ENCODE data around the gene IL1RAPL2. TPM values are rescaled to one million over a fixed set of nuclear protein-coding genes. Genes with fewer than 3 reads are reported as not detected.

IL1RAPL2 gene
- total and polyA plus RNA-seq, 2 donors (not counting 1 experiment from before 2014, with no cell fraction given), result not detected

DNA sequence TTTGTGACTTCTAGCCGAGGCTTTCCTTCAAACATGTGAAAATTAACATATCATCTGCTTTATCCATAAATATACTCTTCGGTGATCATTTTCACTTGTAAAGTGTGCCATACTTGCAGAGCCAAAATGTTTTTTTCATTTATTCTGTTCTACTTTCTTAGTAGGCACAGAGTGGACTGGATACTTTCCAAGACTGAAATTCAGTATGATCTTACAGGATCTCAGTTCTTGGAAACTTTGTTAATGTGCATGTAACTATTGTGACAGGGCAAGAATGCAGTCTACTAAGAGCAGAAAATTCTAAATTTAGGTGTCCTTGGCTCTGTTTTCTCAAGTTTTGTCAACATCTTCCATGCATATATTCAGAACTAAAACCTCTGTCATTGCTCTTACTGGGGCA, 369.6 kb downstream of the IL1RAPL2 start:
- Histone ChIP-seq H3K4me3 (ENCODE audit: control extremely low read depth in 1 of 5, extremely low read depth in 1 of 5, insufficient read depth in 1 of 5, low read depth in 2 of 5, low read length in 4 of 5) (no peak overlapping the region), H2AFZ (ENCODE audit: insufficient read depth, low read depth, low read length, poor library complexity, severe bottlenecking) (no peak overlapping the region), H3K9ac (ENCODE audit: low read length) (no peak overlapping the region), H3K79me2 (ENCODE audit: control insufficient read depth, insufficient read depth, low read length) (no peaks in the 10 kb centered on the region), H3K4me1 (ENCODE audit: control insufficient read depth in 2 of 2, insufficient read depth in 2 of 2, low read length in 2 of 2) (no peaks in the 10 kb centered on the region), H3K27me3 (replicated peaks in 1 of 4; ENCODE audit: control extremely low read depth in 1 of 4, control insufficient read depth in 3 of 4, insufficient read depth in 4 of 4, low read length in 3 of 4) (no peaks in the 10 kb centered on the region), H4K20me1 (ENCODE audit: control insufficient read depth, insufficient read depth, low read length, poor library complexity, severe bottlenecking) (no peaks in the 10 kb centered on the region), H3K27ac (ENCODE audit: low read length in 2 of 2) (no peak overlapping the region), H3K9me3 (ENCODE audit: control extremely low read depth in 1 of 3, control insufficient read depth in 2 of 3, insufficient read depth in 1 of 3, low read length in 2 of 3) (no peaks in the 10 kb centered on the region), H3K4me2 (replicated peaks; ENCODE audit: low read depth, low read length, poor library complexity, severe bottlenecking) (no peak overlapping the region), H3K36me3 (replicated peaks in 1 of 2; ENCODE audit: control extremely low read depth in 1 of 2, control insufficient read depth in 1 of 2, extremely low read depth in 1 of 2, insufficient read depth in 2 of 2, low read length in 1 of 2) (no peaks in the 10 kb centered on the region)
- WGBS (ENCODE audit: insufficient coverage), result no CpG with 5 or more reads among the region's 2 CpGs
- H3K9me3 Mint-ChIP-seq (ENCODE audit: insufficient read depth), result no peaks in the 10 kb centered on the region
- H3K4me3 Mint-ChIP-seq, result no peak overlapping the region
- ChIA-PET CTCF (no interaction called here), POLR2A (no interaction called here)
- intact Hi-C loops (cut with micrococcal nuclease), result no loop called here
- H3K4me1 Mint-ChIP-seq, result no peaks in the 10 kb centered on the region
- no peak for ATAC-seq (ENCODE audit: low read depth)
- TF ChIP-seq EZH2 (IDR thresholded peaks at IDR 0.05; ENCODE audit: borderline replicate concordance, insufficient read depth, low read depth, low read length, poor library complexity, severe bottlenecking), result no peak
- TF ChIP-seq, protein P1, sequence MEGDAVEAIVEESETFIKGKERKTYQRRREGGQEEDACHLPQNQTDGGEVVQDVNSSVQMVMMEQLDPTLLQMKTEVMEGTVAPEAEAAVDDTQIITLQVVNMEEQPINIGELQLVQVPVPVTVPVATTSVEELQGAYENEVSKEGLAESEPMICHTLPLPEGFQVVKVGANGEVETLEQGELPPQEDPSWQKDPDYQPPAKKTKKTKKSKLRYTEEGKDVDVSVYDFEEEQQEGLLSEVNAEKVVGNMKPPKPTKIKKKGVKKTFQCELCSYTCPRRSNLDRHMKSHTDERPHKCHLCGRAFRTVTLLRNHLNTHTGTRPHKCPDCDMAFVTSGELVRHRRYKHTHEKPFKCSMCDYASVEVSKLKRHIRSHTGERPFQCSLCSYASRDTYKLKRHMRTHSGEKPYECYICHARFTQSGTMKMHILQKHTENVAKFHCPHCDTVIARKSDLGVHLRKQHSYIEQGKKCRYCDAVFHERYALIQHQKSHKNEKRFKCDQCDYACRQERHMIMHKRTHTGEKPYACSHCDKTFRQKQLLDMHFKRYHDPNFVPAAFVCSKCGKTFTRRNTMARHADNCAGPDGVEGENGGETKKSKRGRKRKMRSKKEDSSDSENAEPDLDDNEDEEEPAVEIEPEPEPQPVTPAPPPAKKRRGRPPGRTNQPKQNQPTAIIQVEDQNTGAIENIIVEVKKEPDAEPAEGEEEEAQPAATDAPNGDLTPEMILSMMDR (IDR thresholded peaks at IDR 0.05), result no peak
- no peak for DNase-seq
- no peak overlapping the region for H3K27ac Mint-ChIP-seq
- no peaks in the 10 kb centered on the region for H3K27me3 Mint-ChIP-seq

GRCh38 chrX:104953251-104953650, 387.3 kb downstream of the IL1RAPL2 start:
- Mint-ChIP-seq H3K4me3 (no peak overlapping the region), H3K27me3 (no peaks in the 10 kb centered on the region), H3K4me1 (no peaks in the 10 kb centered on the region), H3K27ac (no peak overlapping the region), H3K9me3 (ENCODE audit: insufficient read depth) (no peaks in the 10 kb centered on the region)
- DNase-seq, result no peak
- POLR2A ChIA-PET, result no interaction called here
- no peaks in the 10 kb centered on the region for H3K9me3 ChIP-seq (ENCODE audit: control extremely low read depth in 1 of 3, control insufficient read depth in 2 of 3, insufficient read depth in 1 of 3, low read length in 2 of 3)
- no peaks in the 10 kb centered on the region for H3K4me1 ChIP-seq (ENCODE audit: control insufficient read depth in 2 of 2, insufficient read depth in 2 of 2, low read length in 2 of 2)
- CTCF ChIA-PET, result no interaction called here
- H3K9ac ChIP-seq (ENCODE audit: low read length), result no peak overlapping the region
- no peak overlapping the region for H2AFZ ChIP-seq (ENCODE audit: insufficient read depth, low read depth, low read length, poor library complexity, severe bottlenecking)
- intact Hi-C loops (cut with micrococcal nuclease), result no loop called here
- H3K79me2 ChIP-seq (ENCODE audit: control insufficient read depth, insufficient read depth, low read length), result no peaks in the 10 kb centered on the region
- no peaks in the 10 kb centered on the region for H4K20me1 ChIP-seq (ENCODE audit: control insufficient read depth, insufficient read depth, low read length, poor library complexity, severe bottlenecking)
- no peak overlapping the region for H3K4me3 ChIP-seq (ENCODE audit: control extremely low read depth in 1 of 5, extremely low read depth in 1 of 5, insufficient read depth in 1 of 5, low read depth in 2 of 5, low read length in 4 of 5)
- H3K27me3 ChIP-seq (replicated peaks in 1 of 4; ENCODE audit: control extremely low read depth in 1 of 4, control insufficient read depth in 3 of 4, insufficient read depth in 4 of 4, low read length in 3 of 4), result no peaks in the 10 kb centered on the region
- no peak overlapping the region for H3K4me2 ChIP-seq (replicated peaks; ENCODE audit: low read depth, low read length, poor library complexity, severe bottlenecking)
- no peaks in the 10 kb centered on the region for H3K36me3 ChIP-seq (replicated peaks in 1 of 2; ENCODE audit: control extremely low read depth in 1 of 2, control insufficient read depth in 1 of 2, extremely low read depth in 1 of 2, insufficient read depth in 2 of 2, low read length in 1 of 2)
- ATAC-seq (ENCODE audit: low read depth), result no peak
- TF ChIP-seq EZH2 (IDR thresholded peaks at IDR 0.05; ENCODE audit: borderline replicate concordance, insufficient read depth, low read depth, low read length, poor library complexity, severe bottlenecking), result no peak
- TF ChIP-seq, protein P1 (IDR thresholded peaks at IDR 0.05), result no peak
- H3K27ac ChIP-seq (ENCODE audit: low read length in 2 of 2), result no peak overlapping the region

Data from B cell (primary cell).